ENCODE results near the gene HS1BP3.

HS1BP3 gene

DNA sequence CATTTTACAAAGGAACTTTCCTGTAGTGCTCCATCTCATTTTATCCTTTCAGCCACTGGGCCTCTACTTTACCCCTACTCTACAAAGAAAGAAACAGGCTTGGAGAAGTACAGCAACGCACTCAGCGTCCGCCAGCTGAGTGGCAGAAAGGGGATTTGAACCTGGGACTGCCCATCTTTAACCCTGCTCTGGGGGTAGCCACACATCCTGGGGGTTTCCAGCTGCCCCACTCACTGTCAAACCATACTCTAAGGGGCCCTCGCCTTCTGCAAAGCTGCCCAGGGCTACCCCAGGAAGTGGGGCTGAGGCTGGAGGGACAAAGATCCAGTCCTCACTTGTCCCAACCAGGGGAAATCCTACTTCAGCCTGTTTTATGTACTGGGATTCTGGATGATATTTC is 17.9 kb downstream of the HS1BP3 start:
- TF ChIP-seq, protein P1, sequence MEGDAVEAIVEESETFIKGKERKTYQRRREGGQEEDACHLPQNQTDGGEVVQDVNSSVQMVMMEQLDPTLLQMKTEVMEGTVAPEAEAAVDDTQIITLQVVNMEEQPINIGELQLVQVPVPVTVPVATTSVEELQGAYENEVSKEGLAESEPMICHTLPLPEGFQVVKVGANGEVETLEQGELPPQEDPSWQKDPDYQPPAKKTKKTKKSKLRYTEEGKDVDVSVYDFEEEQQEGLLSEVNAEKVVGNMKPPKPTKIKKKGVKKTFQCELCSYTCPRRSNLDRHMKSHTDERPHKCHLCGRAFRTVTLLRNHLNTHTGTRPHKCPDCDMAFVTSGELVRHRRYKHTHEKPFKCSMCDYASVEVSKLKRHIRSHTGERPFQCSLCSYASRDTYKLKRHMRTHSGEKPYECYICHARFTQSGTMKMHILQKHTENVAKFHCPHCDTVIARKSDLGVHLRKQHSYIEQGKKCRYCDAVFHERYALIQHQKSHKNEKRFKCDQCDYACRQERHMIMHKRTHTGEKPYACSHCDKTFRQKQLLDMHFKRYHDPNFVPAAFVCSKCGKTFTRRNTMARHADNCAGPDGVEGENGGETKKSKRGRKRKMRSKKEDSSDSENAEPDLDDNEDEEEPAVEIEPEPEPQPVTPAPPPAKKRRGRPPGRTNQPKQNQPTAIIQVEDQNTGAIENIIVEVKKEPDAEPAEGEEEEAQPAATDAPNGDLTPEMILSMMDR (IDR thresholded peaks at IDR 0.05; ENCODE audit: insufficient read depth, low read length, missing control alignments) = no peak
- no peak overlapping the region for H3K4me3 ChIP-seq (ENCODE audit: low read depth, low read length)
- ChIA-PET CTCF (interaction anchor here (0.8 to 17.0 kb wide), 10 partner anchors 9 to 254 kb away, joined by 3 to 394 read pairs (median 4); partner anchors contain the start of gene RHOB), POLR2A (interaction anchor here (8.0 kb wide), 1 partner anchor 185 kb away, joined by 107 read pairs; the partner anchor contains the start of gene RHOB)
- no peak for DNase-seq (ENCODE audit: low read depth, low spot score)

DNA sequence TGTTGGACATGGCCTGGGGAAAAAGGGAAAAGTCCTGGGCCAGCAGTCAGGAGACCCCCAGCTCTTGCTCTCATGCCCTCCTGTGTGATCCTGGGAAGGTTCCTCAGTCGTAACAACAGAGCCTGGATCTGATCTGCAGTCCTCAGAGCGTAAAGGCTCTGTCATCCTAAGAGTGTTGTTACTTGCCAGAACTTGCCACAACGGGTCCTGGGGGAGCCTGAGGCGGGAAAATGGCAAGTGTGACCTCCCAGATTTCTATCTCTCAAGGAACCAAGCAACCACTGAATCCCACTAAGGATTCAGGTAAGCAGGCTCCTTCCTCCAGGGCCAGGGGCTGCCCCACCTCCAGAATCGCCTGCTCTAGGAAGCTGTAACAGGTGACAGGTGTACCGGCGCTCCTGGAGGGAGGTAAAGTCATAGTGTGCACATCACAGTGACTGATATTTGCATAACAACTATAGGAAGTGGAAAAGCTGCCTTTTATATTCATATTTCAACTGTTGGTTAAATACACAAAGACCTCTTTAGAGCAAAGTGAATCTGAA is 18.4 kb downstream of the HS1BP3 start:
- ChIA-PET CTCF (interaction anchor here (0.8 to 17.0 kb wide), 9 partner anchors 9 to 253 kb away, joined by 3 to 394 read pairs (median 4); partner anchors contain the start of gene RHOB), POLR2A (interaction anchor here (8.0 kb wide), 1 partner anchor 185 kb away, joined by 107 read pairs; the partner anchor contains the start of gene RHOB)
- no peak overlapping the region for H3K4me3 ChIP-seq (ENCODE audit: low read depth, low read length)
- TF ChIP-seq, protein P1 (IDR thresholded peaks at IDR 0.05; ENCODE audit: insufficient read depth, low read length, missing control alignments) = no peak
- DNase-seq (ENCODE audit: low read depth, low spot score) = no peak

DNA sequence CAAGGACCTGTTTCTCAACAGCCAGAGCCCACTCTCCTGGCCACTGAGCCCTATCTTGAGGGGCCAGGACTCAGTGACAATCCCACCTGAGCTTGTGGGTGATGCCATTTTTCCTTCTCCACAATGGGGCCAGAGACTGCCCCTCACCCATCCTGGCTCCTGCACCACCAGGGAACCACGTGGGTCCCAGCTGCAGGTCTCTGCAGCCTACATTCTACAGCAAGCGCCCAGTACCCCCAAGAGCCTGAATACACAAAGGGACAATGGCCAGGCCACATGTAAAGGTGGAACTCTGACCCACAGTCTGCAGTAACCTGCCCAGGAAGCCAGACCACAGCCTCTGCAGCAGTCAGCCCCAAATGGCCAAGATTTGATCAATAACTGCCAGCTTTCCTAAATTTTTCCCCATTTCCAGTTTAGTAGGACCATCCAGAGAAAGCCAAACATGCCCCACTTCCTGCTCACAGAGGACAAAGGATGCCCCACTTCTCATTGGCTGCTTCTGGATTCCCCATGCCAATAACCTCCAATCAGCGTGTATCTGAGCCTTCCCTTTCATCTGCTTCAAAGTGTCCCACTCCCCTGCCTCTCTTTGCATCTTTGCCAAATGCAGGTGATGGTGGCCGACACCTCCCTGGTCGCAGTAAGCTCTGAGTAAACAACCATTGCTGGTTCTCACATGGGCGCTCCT is 19.1 kb downstream of the HS1BP3 start:
- ChIA-PET CTCF (interaction anchor here (1.0 to 17.0 kb wide), 11 partner anchors 10 to 253 kb away, joined by 3 to 394 read pairs (median 6); partner anchors contain the start of genes HS1BP3 and RHOB), POLR2A (interaction anchor here (8.0 kb wide), 1 partner anchor 184 kb away, joined by 107 read pairs; the partner anchor contains the start of gene RHOB)
- TF ChIP-seq, protein P1 (IDR thresholded peaks at IDR 0.05; ENCODE audit: insufficient read depth, low read length, missing control alignments) = no peak
- no peak overlapping the region for H3K4me3 ChIP-seq (ENCODE audit: low read depth, low read length)
- DNase-seq (ENCODE audit: low read depth, low spot score) = no peak

DNA sequence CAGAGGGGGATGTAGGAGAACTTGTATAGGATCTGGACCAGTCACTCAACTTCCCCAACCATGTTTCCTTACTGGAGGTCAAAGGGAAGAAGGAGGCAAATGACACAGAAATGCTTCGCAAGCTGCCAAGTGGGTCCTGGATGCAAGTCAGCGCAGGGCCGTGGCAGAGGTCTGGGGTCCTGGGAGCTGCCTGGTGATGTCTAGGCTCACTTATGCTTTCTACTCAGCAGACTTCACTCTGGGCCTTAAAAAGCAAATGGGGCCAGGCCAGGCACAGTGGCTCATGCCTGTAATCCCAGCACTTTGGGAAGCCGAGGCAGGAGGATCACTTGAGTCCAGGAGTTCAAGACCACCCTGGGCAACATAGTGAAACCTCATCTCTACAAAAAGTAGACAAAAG is 19.9 kb downstream of the HS1BP3 start:
- TF ChIP-seq, protein P1 (IDR thresholded peaks at IDR 0.05; ENCODE audit: insufficient read depth, low read length, missing control alignments) = no peak
- POLR2A ChIA-PET = interaction anchor here (8.0 kb wide), 1 partner anchor 183 kb away, joined by 107 read pairs; the partner anchor contains the start of gene RHOB
- CTCF ChIA-PET = interaction anchor here (1.0 to 17.0 kb wide), 9 partner anchors 10 to 252 kb away, joined by 3 to 394 read pairs (median 6); partner anchors contain the start of genes HS1BP3 and RHOB
- DNase-seq (ENCODE audit: low read depth, low spot score) = no peak
- no peak overlapping the region for H3K4me3 ChIP-seq (ENCODE audit: low read depth, low read length)

DNA sequence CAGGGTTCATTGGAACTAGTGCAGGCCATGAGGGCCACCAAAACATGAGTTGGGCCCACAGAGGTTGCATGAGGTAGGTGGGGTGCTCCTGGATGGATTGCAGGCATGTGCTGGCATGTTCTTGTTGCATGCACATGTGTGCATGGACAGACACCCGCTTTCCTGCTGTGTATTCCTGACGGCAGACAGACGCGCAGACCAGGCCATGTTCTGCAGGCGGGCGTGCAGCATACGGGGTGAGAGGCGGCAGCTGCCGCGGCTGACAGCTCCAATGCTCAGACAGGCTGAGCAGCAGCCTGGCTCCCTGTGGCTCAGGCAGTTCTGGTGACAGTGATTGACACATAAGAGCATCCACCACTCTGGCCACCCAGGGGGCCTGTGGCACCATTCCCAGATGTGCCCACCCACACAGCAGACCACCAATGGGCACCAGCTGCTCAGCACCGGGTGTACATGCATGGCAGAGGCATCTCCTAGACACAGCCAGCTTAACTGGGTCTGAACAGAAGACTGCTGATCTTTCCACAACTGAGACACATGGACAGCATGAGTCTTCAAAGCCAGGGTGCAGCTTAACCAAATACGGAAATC is 21.2 kb downstream of the HS1BP3 start:
- H3K4me3 ChIP-seq (ENCODE audit: low read depth, low read length) = no peak overlapping the region
- ChIA-PET CTCF (interaction anchor here (0.9 to 17.0 kb wide), 11 partner anchors 8 to 218 kb away, joined by 3 to 394 read pairs (median 4); partner anchors contain the start of genes HS1BP3 and RHOB), POLR2A (interaction anchor here (0.9 to 8.0 kb wide), 2 partner anchors 182 to 205 kb away, joined by 3 to 107 read pairs; partner anchors contain the start of gene RHOB)
- TF ChIP-seq, protein P1 (IDR thresholded peaks at IDR 0.05; ENCODE audit: insufficient read depth, low read length, missing control alignments) = no peak
- no peak for DNase-seq (ENCODE audit: low read depth, low spot score)
